GM12878 (cell line): ENCODE measurements around the gene SLC35G2. TPM values are rescaled to one million over a fixed set of nuclear protein-coding genes. Genes with fewer than 3 reads are reported as not detected.
A peak's percentile ranks its signal among the peaks of the same experiment; 100 is the strongest.

Experiments
- CUX1 ChIP-seq: IDR thresholded peaks from 2 replicates; pipeline ENCODE4 v1.6.1; 2012; ENCODE audit warnings: improper control_type of control experiment, low read depth, low read length; ENCODE audit not compliant: insufficient replicate concordance
- ESRRA ChIP-seq: IDR thresholded peaks from 2 replicates; pipeline ENCODE4 v1.6.1; 2012; ENCODE audit warnings: mild to moderate bottlenecking, low read length, improper control_type of control experiment
- FOXM1 ChIP-seq: IDR thresholded peaks from 2 replicates; pipeline ENCODE4 v1.6.1; 2012; ENCODE audit warnings: low read depth, mild to moderate bottlenecking, inconsistent platforms, low read length, moderate library complexity
- GATAD2B ChIP-seq: fragments of 450-650 bp; conservative IDR thresholded peaks from 2 replicates; pipeline ENCODE4 v1.6.1; 2017; ENCODE audit warnings: low read depth, mild to moderate bottlenecking, moderate library complexity
- HCFC1 ChIP-seq: fragments of 150-350 bp; IDR thresholded peaks from 2 replicates; pipeline ENCODE4 v1.6.1; 2014; ENCODE audit warnings: low read length
- HDAC2 ChIP-seq: fragments of 200-600 bp; sonication (generic); IDR thresholded peaks from 2 replicates; pipeline ENCODE4 v1.6.1; 2017
- HDAC6 ChIP-seq: fragments of 200-600 bp; sonication (generic); IDR thresholded peaks from one replicate; pipeline ENCODE4 v1.8.0; 2017; ENCODE audit warnings: antibody characterized with exemption; ENCODE audit not compliant: unreplicated experiment
- IKZF1 ChIP-seq: fragments of 450-650 bp; conservative IDR thresholded peaks from 2 replicates; pipeline ENCODE4 v1.6.1; 2017; ENCODE audit warnings: antibody characterized with exemption, mild to moderate bottlenecking
- MEF2A ChIP-seq: IDR thresholded peaks from 2 replicates; pipeline ENCODE4 v1.6.1; 2011; ENCODE audit warnings: low read depth, mild to moderate bottlenecking, low read length, moderate library complexity; ENCODE audit not compliant: insufficient read depth
- MXI1 ChIP-seq: fragments of 150-350 bp; IDR thresholded peaks from 2 replicates; pipeline ENCODE4 v1.6.1; 2011; ENCODE audit warnings: low read depth, mild to moderate bottlenecking, inconsistent platforms, low read length, improper control_type of control experiment
- POU2F2 ChIP-seq: IDR thresholded peaks from 3 replicates; pipeline ENCODE4 v1.6.1; 2011; ENCODE audit warnings: low read depth, mild to moderate bottlenecking, low read length, borderline replicate concordance
- RELA ChIP-seq: fragments of 450-650 bp; IDR thresholded peaks from 2 replicates; pipeline ENCODE4 v1.8.0; 2014; ENCODE audit warnings: borderline replicate concordance; ENCODE audit not compliant: partially characterized antibody
- RUNX3 ChIP-seq: IDR thresholded peaks from 2 replicates; pipeline ENCODE4 v1.6.1; 2012; ENCODE audit warnings: low read length, inconsistent platforms
- SMAD1 ChIP-seq: fragments of 450-650 bp; IDR thresholded peaks from 2 replicates; pipeline ENCODE4 v1.6.1; 2018; ENCODE audit warnings: mild to moderate bottlenecking, low read depth; ENCODE audit not compliant: partially characterized antibody
- SMARCA5 ChIP-seq: fragments of 450-650 bp; IDR thresholded peaks from 2 replicates; pipeline ENCODE4 v1.6.1; 2017; ENCODE audit warnings: mild to moderate bottlenecking
- SUZ12 ChIP-seq: fragments of 200-600 bp; sonication (generic); IDR thresholded peaks from one replicate; pipeline ENCODE4 v1.6.1; 2018; ENCODE audit warnings: antibody characterized with exemption, mild to moderate bottlenecking; ENCODE audit not compliant: unreplicated experiment
- TARDBP ChIP-seq: IDR thresholded peaks from 2 replicates; pipeline ENCODE4 v1.6.1; 2016; ENCODE audit warnings: borderline replicate concordance
- YY1 ChIP-seq: IDR thresholded peaks from 2 replicates; pipeline ENCODE4 v1.6.1; 2011; ENCODE audit warnings: low read depth, mild to moderate bottlenecking, low read length
- ZNF217 ChIP-seq: fragments of 450-650 bp; IDR thresholded peaks from 2 replicates; pipeline ENCODE4 v1.6.1; 2017; ENCODE audit warnings: antibody characterized with exemption, mild to moderate bottlenecking
- ZNF687 ChIP-seq: fragments of 450-650 bp; IDR thresholded peaks from 2 replicates; pipeline ENCODE4 v1.6.1; 2017; ENCODE audit warnings: mild to moderate bottlenecking, moderate library complexity
- polyA plus RNA-seq, 11 experiments: library from polyadenylated mRNA; depleted of rRNA in 4 of 11; unstranded in 6 of 11; stranded (reverse) in 5 of 11; fragments of >200 nt; fragmentation: Nextera tagmentation in 4 of 11; fragmentation: Illumina TruSeq in 1 of 11; extraction: Ambion mirVana in 4 of 11; extraction: Trizol in 1 of 11; gene quantifications; 1 replicate in 1 of 11; 2 replicates in 10 of 11; pipeline versions ENCODE4 v1.2.1 to v1.2.3, GENCODE V29; 2011 to 2016; ENCODE audit warnings: inconsistent platforms in 2 of 11, missing spikeins in 2 of 11, low read depth in 1 of 11
- total RNA-seq, 4 experiments: library from RNA; depleted of rRNA in 3 of 4; stranded (reverse); fragments of >200 nt in 3 of 4; fragmentation: Illumina TruSeq in 1 of 4; extraction: Trizol in 1 of 4; gene quantifications; 2 replicates each; pipeline versions ENCODE4 v1.2.1 to v1.2.3, GENCODE V29; 2013 to 2021
- TF ChIP-seq, protein P1 (sequence below): IDR thresholded peaks from 2 replicates; pipeline ENCODE4 v1.6.1; 2012; ENCODE audit warnings: low read depth, low read length, improper control_type of control experiment

Gene SLC35G2
- total and polyA plus RNA-seq, 10 of the 15 experiments (the other 5 are each of a cell fraction or from before 2014, with no cell fraction given) = 0.11 to 1.9 (median 0.27) TPM

DNA sequence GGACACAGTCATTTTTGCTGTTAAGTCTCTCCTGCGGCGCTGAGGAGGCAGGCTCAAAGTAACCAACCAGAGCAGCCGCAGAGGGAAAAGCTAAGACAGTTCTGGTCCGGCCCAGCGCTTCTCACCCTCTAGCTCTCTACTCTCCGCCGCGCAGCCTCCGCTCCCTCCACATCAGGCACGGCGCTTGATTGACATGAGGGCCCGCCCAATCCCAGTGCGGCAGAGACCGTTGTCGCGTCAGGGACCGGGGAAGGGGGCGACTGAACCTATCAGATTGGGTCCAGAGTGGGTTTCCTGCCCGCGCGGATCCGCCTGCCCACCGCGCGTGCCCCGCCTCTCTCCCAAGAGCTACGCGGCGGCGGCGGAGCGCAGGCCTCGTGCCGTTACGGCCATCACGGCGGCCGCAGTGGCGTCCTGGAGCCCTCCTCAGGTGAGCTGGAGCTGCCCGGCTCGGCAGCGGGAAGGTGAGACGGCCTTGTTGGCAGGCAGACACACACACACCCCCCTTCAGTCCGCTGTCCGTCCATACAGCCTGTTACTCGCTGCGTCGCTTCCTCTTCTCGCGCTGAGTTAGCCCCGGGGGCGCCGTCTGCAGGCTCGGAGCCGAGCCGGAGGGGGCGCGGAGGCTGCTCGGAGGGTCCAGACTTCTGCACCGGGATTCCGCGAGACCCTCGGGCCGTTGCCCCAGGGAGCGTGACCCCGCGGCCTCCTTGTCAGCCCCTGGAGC lies 43.1 kb downstream of the SLC35G2 start, which contains the start of gene NCK1 (continued):
- TF ChIP-seq ZNF687 (peak; percentile 44; the same call in 1 of the 2 replicates), ESRRA (no peak), POU2F2 (no peak), MXI1 (peak; percentile 86), TARDBP (0 out of 2 replicates have a peak, but pooled peaks have one; percentile 45), HDAC6 (no peak), HDAC2 (no peak), CUX1 (no peak), FOXM1 (no peak), SUZ12 (no peak), SMARCA5 (peak; percentile 41; the same call in 1 of the 2 replicates), HCFC1 (no peak), SMAD1 (peak; percentile 32), GATAD2B (peak; percentile 72), IKZF1 (peak; percentile 77), MEF2A (no peak), RELA (peak; percentile 52), ZNF217 (no peak), YY1 (peak; percentile 88), RUNX3 (peak; percentile 9)
- TF ChIP-seq, protein P1, sequence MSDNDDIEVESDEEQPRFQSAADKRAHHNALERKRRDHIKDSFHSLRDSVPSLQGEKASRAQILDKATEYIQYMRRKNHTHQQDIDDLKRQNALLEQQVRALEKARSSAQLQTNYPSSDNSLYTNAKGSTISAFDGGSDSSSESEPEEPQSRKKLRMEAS = peak; percentile 71; the same call in 1 of the 2 replicates
